ENCODE data around the gene NUMB. TPM values are rescaled to one million over a fixed set of nuclear protein-coding genes. Genes with fewer than 3 reads are reported as not detected.
"Not testable (repeated sequence)": the region's sequence is repeated elsewhere in the genome, so short reads cannot be mapped to it uniquely, and the experiment has no call there.

NUMB gene
- total and polyA plus RNA-seq, 4 donors: 21.2 to 45.8 (median 26.1) TPM

- no peak for DNase-seq (ENCODE audit: low spot score)
- 69% methylated on average over 3 of the region's 3 CpGs for WGBS
Measured at GRCh38 chr14:73386342-73386741, 72.0 kb downstream of the NUMB start.

GRCh38 chr14:73385021-73385420 lies 73.3 kb downstream of the NUMB start:
- H3K9me3 ChIP-seq (ENCODE audit: control insufficient read depth in 4 of 4, low read length in 3 of 4); H3K27ac ChIP-seq (ENCODE audit: low read depth in 1 of 2, low read length in 2 of 2); H3K9ac ChIP-seq (ENCODE audit: low read depth in 1 of 2, low read length in 2 of 2); DNase-seq (ENCODE audit: low spot score); H3K36me3 ChIP-seq (ENCODE audit: control insufficient read depth in 4 of 4, insufficient read depth in 3 of 4, low read depth in 1 of 4, low read length in 3 of 4); H3K4me1 ChIP-seq (ENCODE audit: control insufficient read depth in 4 of 4, insufficient read depth in 4 of 4, low read length in 3 of 4); H3K4me3 ChIP-seq (ENCODE audit: low read depth in 1 of 3, low read length in 3 of 3); H3K27me3 ChIP-seq (ENCODE audit: control insufficient read depth in 4 of 4, insufficient read depth in 4 of 4, low read length in 3 of 4): not testable (repeated sequence)
- WGBS: 99% methylated on average over 3 of the region's 4 CpGs

More at GRCh38 chr14:73386342-73386741, 72.0 kb downstream of the NUMB start:
- Histone ChIP-seq H3K36me3 (ENCODE audit: control insufficient read depth in 4 of 4, insufficient read depth in 3 of 4, low read depth in 1 of 4, low read length in 3 of 4) (no peaks in the 10 kb centered on the region), H3K9me3 (ENCODE audit: control insufficient read depth in 4 of 4, low read length in 3 of 4) (no peaks in the 10 kb centered on the region), H3K4me3 (ENCODE audit: low read depth in 1 of 3, low read length in 3 of 3) (no peak overlapping the region), H3K9ac (ENCODE audit: low read depth in 1 of 2, low read length in 2 of 2) (no peak overlapping the region), H3K27me3 (ENCODE audit: control insufficient read depth in 4 of 4, insufficient read depth in 4 of 4, low read length in 3 of 4) (no peaks in the 10 kb centered on the region), H3K27ac (ENCODE audit: low read depth in 1 of 2, low read length in 2 of 2) (no peak overlapping the region), H3K4me1 (ENCODE audit: control insufficient read depth in 4 of 4, insufficient read depth in 4 of 4, low read length in 3 of 4) (peaks cover 0 to 3% (median 0%) of the 10 kb centered on the region in 4 donors)
- TF ChIP-seq ATF3 (IDR thresholded peaks at IDR 0.05) (no peak), HNF4G (IDR thresholded peaks at IDR 0.05) (no peak), HNF4A (conservative IDR thresholded peaks at IDR 0.05) (no peak), MAX (IDR thresholded peaks at IDR 0.05) (no peak)

GRCh38 chr14:73383356-73383755 lies 75.0 kb downstream of the NUMB start:
- H3K9ac ChIP-seq (ENCODE audit: low read depth in 1 of 2, low read length in 2 of 2): no peak overlapping the region
- DNase-seq (ENCODE audit: low spot score): no peak
- TF ChIP-seq HNF4G (IDR thresholded peaks at IDR 0.05): no peak
- no peak for TF ChIP-seq HNF4A (conservative IDR thresholded peaks at IDR 0.05)
- no peak for TF ChIP-seq CTCF (IDR thresholded peaks at IDR 0.05; ENCODE audit: low read depth, low read length, missing input control)
- TF ChIP-seq FOXA2 (IDR thresholded peaks at IDR 0.05): no peak
- TF ChIP-seq RXRA (IDR thresholded peaks at IDR 0.05): no peak
- no peak for TF ChIP-seq JUND (IDR thresholded peaks at IDR 0.05)
- peaks cover 0 to 3% (median 0%) of the 10 kb centered on the region in 4 donors for H3K4me1 ChIP-seq (ENCODE audit: control insufficient read depth in 4 of 4, insufficient read depth in 4 of 4, low read length in 3 of 4)
- H3K4me3 ChIP-seq (ENCODE audit: low read depth in 1 of 3, low read length in 3 of 3): no peak overlapping the region
- H3K9me3 ChIP-seq (ENCODE audit: control insufficient read depth in 4 of 4, low read length in 3 of 4): no peaks in the 10 kb centered on the region
- no peaks in the 10 kb centered on the region for H3K27me3 ChIP-seq (ENCODE audit: control insufficient read depth in 4 of 4, insufficient read depth in 4 of 4, low read length in 3 of 4)
- no peaks in the 10 kb centered on the region for H3K36me3 ChIP-seq (ENCODE audit: control insufficient read depth in 4 of 4, insufficient read depth in 3 of 4, low read depth in 1 of 4, low read length in 3 of 4)
- 86% methylated on average over 4 of the region's 4 CpGs for WGBS
- H3K27ac ChIP-seq (ENCODE audit: low read depth in 1 of 2, low read length in 2 of 2): no peak overlapping the region

GRCh38 chr14:73381380-73382013 lies 76.8 kb downstream of the NUMB start:
- Histone ChIP-seq H3K27ac (ENCODE audit: low read depth in 1 of 2, low read length in 2 of 2) (no peak overlapping the region), H3K9me3 (ENCODE audit: control insufficient read depth in 4 of 4, low read length in 3 of 4) (no peaks in the 10 kb centered on the region), H3K9ac (ENCODE audit: low read depth in 1 of 2, low read length in 2 of 2) (no peak overlapping the region), H3K36me3 (ENCODE audit: control insufficient read depth in 4 of 4, insufficient read depth in 3 of 4, low read depth in 1 of 4, low read length in 3 of 4) (no peaks in the 10 kb centered on the region), H3K4me1 (ENCODE audit: control insufficient read depth in 4 of 4, insufficient read depth in 4 of 4, low read length in 3 of 4) (peaks cover 0 to 3% (median 0%) of the 10 kb centered on the region in 4 donors), H3K4me3 (ENCODE audit: low read depth in 1 of 3, low read length in 3 of 3) (no peak overlapping the region), H3K27me3 (ENCODE audit: control insufficient read depth in 4 of 4, insufficient read depth in 4 of 4, low read length in 3 of 4) (no peaks in the 10 kb centered on the region)
- DNase-seq (ENCODE audit: low spot score): no peak
- WGBS: 93% methylated on average over 2 of the region's 2 CpGs
- no peak for TF ChIP-seq NR2F2 (IDR thresholded peaks at IDR 0.05)
- TF ChIP-seq MAX (IDR thresholded peaks at IDR 0.05): no peak
- no peak for TF ChIP-seq FOXA1 (IDR thresholded peaks at IDR 0.05)
- no peak for TF ChIP-seq YY1 (IDR thresholded peaks at IDR 0.05)
- no peak for TF ChIP-seq CTCF (IDR thresholded peaks at IDR 0.05; ENCODE audit: low read depth, low read length, missing input control)
- no peak for TF ChIP-seq RAD21 (IDR thresholded peaks at IDR 0.05)
- no peak for TF ChIP-seq FOXA2 (IDR thresholded peaks at IDR 0.05)
- no peak for TF ChIP-seq EGR1 (IDR thresholded peaks at IDR 0.05; ENCODE audit: low read depth in 2 of 2)
- TF ChIP-seq ATF3 (IDR thresholded peaks at IDR 0.05): no peak
- TF ChIP-seq JUND (IDR thresholded peaks at IDR 0.05): no peak
- TF ChIP-seq HNF4G (IDR thresholded peaks at IDR 0.05): no peak
- no peak for TF ChIP-seq GABPA (IDR thresholded peaks at IDR 0.05 in 1 of 2, conservative IDR thresholded peaks at IDR 0.05 in 1 of 2)
- no peak for TF ChIP-seq RXRA (IDR thresholded peaks at IDR 0.05)
- TF ChIP-seq SP1 (IDR thresholded peaks at IDR 0.05): no peak
- TF ChIP-seq HNF4A (conservative IDR thresholded peaks at IDR 0.05): no peak
